GM12872 (cell line): Measurements from ENCODE around the gene PRKCB.

Experiments used
- CTCF ChIP-seq: IDR thresholded peaks from 3 replicates; pipeline ENCODE4 v1.5.1; 2011; ENCODE audit warnings: low read depth, mild to moderate bottlenecking, low read length, moderate library complexity; ENCODE audit not compliant: insufficient read depth

Gene PRKCB

GRCh38 chr16:24178496-24178895 is 342.7 kb downstream of the PRKCB start:
- no peak for TF ChIP-seq CTCF

GRCh38 chr16:24180451-24180850 is 344.7 kb downstream of the PRKCB start:
- TF ChIP-seq CTCF: no peak

GRCh38 chr16:24188021-24188542 is 352.3 kb downstream of the PRKCB start:
- no peak for TF ChIP-seq CTCF

- TF ChIP-seq CTCF: no peak
Measured at GRCh38 chr16:24188751-24189318, 353.1 kb downstream of the PRKCB start.

- no peak for TF ChIP-seq CTCF
Measured at GRCh38 chr16:24189941-24190340, 354.2 kb downstream of the PRKCB start.

GRCh38 chr16:24191876-24192402 is 356.2 kb downstream of the PRKCB start:
- no peak for TF ChIP-seq CTCF

- TF ChIP-seq CTCF: no peak
Measured at GRCh38 chr16:24195221-24195620, 359.4 kb downstream of the PRKCB start.
